AG10803 (cell line): Measurements from ENCODE around the gene OGFOD2.

ENCODE experiments used
- DNase-seq: peaks from one replicate; pipeline ENCODE4 v3.0.0; 2010; ENCODE audit warnings: low read depth
- H3K4me3 ChIP-seq: 2 replicates; pipeline ENCODE4 v1.5.1; 2011; ENCODE audit warnings: mild to moderate bottlenecking, low read length, control low read depth
- CTCF ChIP-seq: conservative IDR thresholded peaks from 2 replicates; pipeline ENCODE4 v1.5.1; 2011; ENCODE audit warnings: mild to moderate bottlenecking, low read length, control low read depth, inconsistent platforms

Gene OGFOD2

GRCh38 chr12:122951406-122951805 lies 23.6 kb upstream of the OGFOD2 start:
- DNase-seq = no peak
- no peak for TF ChIP-seq CTCF
- H3K4me3 ChIP-seq = no peak overlapping the region

- no peak overlapping the region for H3K4me3 ChIP-seq
- DNase-seq = peak; percentile 65
- peak; percentile 96 for TF ChIP-seq CTCF
Observed at GRCh38 chr12:122951979-122952892, 22.8 kb upstream of the OGFOD2 start.

GRCh38 chr12:122955156-122955555 lies 19.9 kb upstream of the OGFOD2 start:
- DNase-seq = no peak
- TF ChIP-seq CTCF = no peak
- no peak overlapping the region for H3K4me3 ChIP-seq

GRCh38 chr12:122956035-122956434 lies 19.0 kb upstream of the OGFOD2 start:
- DNase-seq = no peak
- TF ChIP-seq CTCF = no peak

GRCh38 chr12:122958198-122958888 lies 16.7 kb upstream of the OGFOD2 start:
- H3K4me3 ChIP-seq = no peak overlapping the region
- no peak for DNase-seq
- TF ChIP-seq CTCF = no peak

More at GRCh38 chr12:122956035-122956434, 19.0 kb upstream of the OGFOD2 start:
- H3K4me3 ChIP-seq = no peak overlapping the region

GRCh38 chr12:122959566-122960192 lies 15.4 kb upstream of the OGFOD2 start:
- H3K4me3 ChIP-seq = no peak overlapping the region
- TF ChIP-seq CTCF = no peak
- DNase-seq = no peak
